ENCODE data around the gene RHD. TPM values are rescaled to one million over a fixed set of nuclear protein-coding genes. Genes with fewer than 3 reads are reported as not detected.

Gene RHD
- total RNA-seq, 1 experiment from 2014 or later, result 1.3 TPM

DNA sequence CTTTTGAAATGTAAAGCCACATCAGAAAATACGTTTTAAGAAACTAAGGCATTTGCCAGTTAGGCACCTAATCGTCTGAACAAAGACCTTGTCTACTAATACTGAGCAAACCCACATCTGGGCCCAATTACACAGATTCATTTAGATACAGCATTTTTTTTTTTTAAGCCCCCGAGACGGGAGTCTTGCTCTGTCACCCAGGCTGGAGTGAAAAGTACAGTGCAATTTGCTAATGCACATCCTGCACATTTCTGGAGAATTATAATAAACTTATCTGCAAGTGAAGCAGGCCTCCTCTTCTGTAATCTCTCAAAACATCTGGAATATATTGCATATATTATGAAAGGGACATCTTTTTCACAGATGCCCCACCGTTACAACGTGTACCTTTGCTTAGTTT lies 28.4 kb upstream of the RHD start:
- TF ChIP-seq, protein P1, sequence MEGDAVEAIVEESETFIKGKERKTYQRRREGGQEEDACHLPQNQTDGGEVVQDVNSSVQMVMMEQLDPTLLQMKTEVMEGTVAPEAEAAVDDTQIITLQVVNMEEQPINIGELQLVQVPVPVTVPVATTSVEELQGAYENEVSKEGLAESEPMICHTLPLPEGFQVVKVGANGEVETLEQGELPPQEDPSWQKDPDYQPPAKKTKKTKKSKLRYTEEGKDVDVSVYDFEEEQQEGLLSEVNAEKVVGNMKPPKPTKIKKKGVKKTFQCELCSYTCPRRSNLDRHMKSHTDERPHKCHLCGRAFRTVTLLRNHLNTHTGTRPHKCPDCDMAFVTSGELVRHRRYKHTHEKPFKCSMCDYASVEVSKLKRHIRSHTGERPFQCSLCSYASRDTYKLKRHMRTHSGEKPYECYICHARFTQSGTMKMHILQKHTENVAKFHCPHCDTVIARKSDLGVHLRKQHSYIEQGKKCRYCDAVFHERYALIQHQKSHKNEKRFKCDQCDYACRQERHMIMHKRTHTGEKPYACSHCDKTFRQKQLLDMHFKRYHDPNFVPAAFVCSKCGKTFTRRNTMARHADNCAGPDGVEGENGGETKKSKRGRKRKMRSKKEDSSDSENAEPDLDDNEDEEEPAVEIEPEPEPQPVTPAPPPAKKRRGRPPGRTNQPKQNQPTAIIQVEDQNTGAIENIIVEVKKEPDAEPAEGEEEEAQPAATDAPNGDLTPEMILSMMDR (conservative IDR thresholded peaks at IDR 0.05), result no peak
- no peak overlapping the region for H3T11ph ChIP-seq (ENCODE audit: low read length)
- H3K4me1 ChIP-seq (ENCODE audit: insufficient read depth, low read length), result no peaks in the 10 kb centered on the region
- no peak overlapping the region for H3K18ac ChIP-seq (ENCODE audit: insufficient read length, low read depth, low read length)
- H3K27me3 ChIP-seq (ENCODE audit: insufficient read depth, low read length), result no peaks in the 10 kb centered on the region
- Mint-ChIP-seq H3K27ac (no peak overlapping the region), H3K9me3 (no peaks in the 10 kb centered on the region), H3K36me3 (ENCODE audit: insufficient read depth in 1 of 3, low read depth in 3 of 3) (peaks cover 29 to 59% (median 44%) of the 10 kb centered on the region in 3 experiments), H3K4me3 (no peak overlapping the region), H3K27me3 (ENCODE audit: low read depth) (peaks cover 1% of the 10 kb centered on the region; the same call in 1 of the 2 replicates), H3K4me1 (peaks cover 29 to 37% of the 10 kb centered on the region in 2 experiments)
- peaks cover 5% of the 10 kb centered on the region; the same call in 1 of the 2 replicates for H3K79me2 ChIP-seq (ENCODE audit: insufficient read depth, low read length)
- no peaks in the 10 kb centered on the region for H3K79me1 ChIP-seq (ENCODE audit: insufficient read depth, low read depth, low read length, poor library complexity, severe bottlenecking)
- WGBS (ENCODE audit: extremely low coverage, insufficient read length, low lambda C conversion rate), result no CpG with 5 or more reads among the region's 6 CpGs
- H2BK12ac ChIP-seq (ENCODE audit: insufficient read length, low read depth, low read length), result no peak overlapping the region
- no peak overlapping the region for H4K5ac ChIP-seq (ENCODE audit: insufficient read length, low read depth, low read length)
- no peak overlapping the region for H4K8ac ChIP-seq (replicated peaks; ENCODE audit: insufficient read length, low read depth, low read length)
- H4K91ac ChIP-seq (ENCODE audit: insufficient read length, low read depth, low read length), result no peak overlapping the region
- H2BK5ac ChIP-seq (ENCODE audit: insufficient read length, low read length), result no peak overlapping the region
- no peak overlapping the region for H2AFZ ChIP-seq (ENCODE audit: low read length)
- H3K27ac ChIP-seq (ENCODE audit: insufficient read length, low read depth, low read length), result no peak overlapping the region
- no peak for DNase-seq
- no peak overlapping the region for H2AK5ac ChIP-seq (ENCODE audit: insufficient read length, low read length)
- H3K14ac ChIP-seq (ENCODE audit: insufficient read depth, low read length), result no peak overlapping the region
- H3K9me3 ChIP-seq (ENCODE audit: control insufficient read depth, low read depth, low read length), result no peaks in the 10 kb centered on the region
- no peak overlapping the region for H3K4ac ChIP-seq (ENCODE audit: low read depth, low read length)
- H3K4me2 ChIP-seq (ENCODE audit: insufficient read depth, insufficient read length, low read length), result no peak overlapping the region
- no peaks in the 10 kb centered on the region for H4K20me1 ChIP-seq (ENCODE audit: control insufficient read depth, insufficient read depth, insufficient read length)
- no peak overlapping the region for H2BK20ac ChIP-seq (ENCODE audit: low read depth, low read length, poor library complexity, severe bottlenecking)
- H3K23me2 ChIP-seq (ENCODE audit: insufficient read length, low read depth, low read length, poor library complexity, severe bottlenecking), result peaks cover 15% of the 10 kb centered on the region
- no peak overlapping the region for H2BK120ac ChIP-seq (ENCODE audit: low read depth, low read length, poor library complexity, severe bottlenecking)
- no peak overlapping the region for H2BK15ac ChIP-seq (ENCODE audit: low read depth, low read length)
- no peak overlapping the region for H3K9ac ChIP-seq (ENCODE audit: extremely low read depth, insufficient read length, low read length)
- no peak overlapping the region for H3K56ac ChIP-seq (ENCODE audit: insufficient read length, low read depth, low read length)
- H3K23ac ChIP-seq (ENCODE audit: insufficient read length, low read depth, low read length), result no peak overlapping the region
